Measurements from ENCODE around the gene LENG9. TPM values are rescaled to one million over a fixed set of nuclear protein-coding genes. Genes with fewer than 3 reads are reported as not detected.
"Not testable (repeated sequence)": the region's sequence is repeated elsewhere in the genome, so short reads cannot be mapped to it uniquely, and the experiment has no call there.

The LENG9 gene
- 1 to 10 TPM; 3.5 to 6.1 (median 4.3) TPM for total RNA-seq
- polyA plus RNA-seq: under 1 TPM; 0.09 to 0.16 TPM
- total RNA-seq: 9.3 reads per million, percentile 34 among the genes with 10 or more reads in this experiment

DNA sequence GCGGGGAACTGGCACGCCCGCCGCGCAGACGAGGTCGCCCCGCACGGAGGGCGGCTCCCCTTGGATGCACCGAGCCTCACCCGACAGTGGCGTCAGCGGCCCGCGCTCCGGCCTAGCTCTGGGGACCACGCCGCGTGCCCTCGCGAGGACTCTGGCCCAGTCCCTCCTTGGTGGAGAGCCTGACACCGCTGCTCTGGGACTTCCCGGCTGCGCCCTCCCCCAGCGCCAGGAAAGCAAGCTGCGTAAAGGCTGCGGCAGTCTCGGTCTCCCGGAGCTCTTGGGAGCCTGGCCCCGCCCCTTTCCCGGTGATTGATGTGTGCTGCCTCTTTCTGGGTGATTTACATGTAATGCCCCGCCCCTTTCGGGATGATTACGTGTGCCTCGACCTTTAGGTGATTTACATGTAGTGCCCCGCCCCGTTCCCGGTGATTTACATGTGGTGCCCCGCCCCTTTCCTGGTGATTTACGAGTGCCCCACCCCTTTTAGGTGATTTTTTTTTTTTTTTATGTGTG, at the start of gene LENG9:
TSS of gene LENG9 (minus strand) at position 248 of the 513 bp plus-strand sequence. CDS start 252 bp downstream, outside the sequence.
- DNase-seq (peak; percentile 73 to 97 (median 87)), ATAC-seq (peak; percentile 81)
- Mint-ChIP-seq H3K36me3 (peaks cover 6 to 20% (median 10%) of the 10 kb centered on the region in 5 donors), H3K4me1 (peaks cover 16 to 35% (median 33%) of the 10 kb centered on the region in 7 donors), H3K4me3 (peak within 1 kb of the TSS; percentile 84 to 95 (median 92)), H3K27me3 (peaks cover 5 to 23% (median 7%) of the 10 kb centered on the region in 5 donors), H3K9me3 (peaks cover 0 to 5% (median 0%) of the 10 kb centered on the region in 11 donors), H3K27ac (peak within 1 kb of the TSS; percentile 86 to 98 (median 93))
- peak within 1 kb of the TSS; percentile 88 for H3K4me3 ChIP-seq (ENCODE audit: low read length)
- intact Hi-C loops (cut with micrococcal nuclease): loop anchor here (1.0 to 10.0 kb wide), 13 partner anchors 14 to 1677 kb away; partner anchors contain the start of genes CNOT3 (in 2 of the 2), LENG8 (in 2 of the 2), LENG1 (in 1 of the 2) and PRPF31 (in 1 of the 2)
- peaks cover 17 to 23% of the 10 kb centered on the region in 2 donors for H3K4me1 ChIP-seq (ENCODE audit: control insufficient read depth in 2 of 2, insufficient read depth in 2 of 2, low read length in 2 of 2)
- H3K27ac ChIP-seq (ENCODE audit: low read depth, low read length): peak within 1 kb of the TSS; percentile 71
- H3K36me3 ChIP-seq (ENCODE audit: control insufficient read depth in 2 of 3, insufficient read depth in 3 of 3, low read length in 3 of 3): peaks cover 7 to 36% (median 13%) of the 10 kb centered on the region in 3 experiments
- ChIA-PET CTCF (interaction anchor here (0.9 kb wide), 1 partner anchor 15 kb away, joined by 3 read pairs; no protein-coding TSS in a partner anchor), POLR2A (interaction anchor here (0.5 to 5.2 kb wide), 4 partner anchors 9 to 102 kb away, joined by 3 to 67 read pairs (median 6); partner anchors contain the start of gene LENG8)
- H3K27me3 ChIP-seq (ENCODE audit: control insufficient read depth in 2 of 2, insufficient read depth in 2 of 2, low read length in 2 of 2): peaks cover 0 to 3% of the 10 kb centered on the region in 2 donors
- no peaks in the 10 kb centered on the region for H3K9me3 ChIP-seq (ENCODE audit: control insufficient read depth in 2 of 3, low read length in 3 of 3)

- peak; percentile 77 for ATAC-seq
These were observed 45.8 kb upstream of the LENG9 start for GRCh38 chr19:54509200-54509940.

DNA sequence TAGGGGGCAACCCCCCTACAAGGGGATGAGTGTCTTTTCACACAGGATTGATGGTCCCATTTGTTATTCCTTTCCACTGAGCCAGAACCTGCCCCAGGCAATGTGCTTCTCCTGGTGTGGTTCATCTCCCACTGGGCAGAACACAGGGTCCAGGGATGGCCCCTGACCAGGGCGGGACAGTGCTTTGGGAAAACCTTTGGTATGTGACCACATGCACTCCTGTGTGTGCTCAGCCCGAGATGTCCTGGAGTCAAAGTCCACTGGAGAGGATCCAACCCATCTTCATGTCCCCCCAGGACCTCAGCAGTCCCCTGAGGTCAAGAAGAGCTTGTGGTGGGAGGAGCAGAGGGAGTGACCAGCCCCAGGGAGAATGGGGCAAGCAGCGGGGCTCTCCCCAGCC, 44.9 kb upstream of the LENG9 start:
- H3K27me3 ChIP-seq (ENCODE audit: control insufficient read depth in 2 of 2, insufficient read depth in 2 of 2, low read length in 2 of 2); H3K9me3 Mint-ChIP-seq; ATAC-seq; H3K36me3 Mint-ChIP-seq; H3K36me3 ChIP-seq (ENCODE audit: control insufficient read depth in 2 of 3, insufficient read depth in 3 of 3, low read length in 3 of 3); H3K4me3 ChIP-seq (ENCODE audit: low read length); POLR2A ChIA-PET; H3K27ac ChIP-seq (ENCODE audit: low read depth, low read length); H3K27ac Mint-ChIP-seq; DNase-seq; H3K9me3 ChIP-seq (ENCODE audit: control insufficient read depth in 2 of 3, low read length in 3 of 3); H3K4me3 Mint-ChIP-seq: not testable (repeated sequence)
- CTCF ChIA-PET: interaction anchor here (0.9 kb wide), 1 partner anchor 23 kb away, joined by 3 read pairs; no protein-coding TSS in a partner anchor
- peaks cover 0 to 27% (median 4%) of the 10 kb centered on the region in 7 donors for H3K4me1 Mint-ChIP-seq
- peaks cover 0 to 15% of the 10 kb centered on the region in 2 donors for H3K4me1 ChIP-seq (ENCODE audit: control insufficient read depth in 2 of 2, insufficient read depth in 2 of 2, low read length in 2 of 2)
- intact Hi-C loops (cut with micrococcal nuclease): loop anchor here (5.0 kb wide), 1 partner anchor 146 kb away; the partner anchor contains the start of gene LAIR1 (in 2 of the 2)
- peaks cover 7 to 22% (median 18%) of the 10 kb centered on the region in 5 donors for H3K27me3 Mint-ChIP-seq

More at GRCh38 chr19:54509200-54509940, 45.8 kb upstream of the LENG9 start:
- H3K36me3 Mint-ChIP-seq; POLR2A ChIA-PET; H3K4me3 ChIP-seq (ENCODE audit: low read length); H3K27ac Mint-ChIP-seq; H3K36me3 ChIP-seq (ENCODE audit: control insufficient read depth in 2 of 3, insufficient read depth in 3 of 3, low read length in 3 of 3); H3K27me3 ChIP-seq (ENCODE audit: control insufficient read depth in 2 of 2, insufficient read depth in 2 of 2, low read length in 2 of 2); DNase-seq; H3K27ac ChIP-seq (ENCODE audit: low read depth, low read length); H3K9me3 Mint-ChIP-seq; H3K9me3 ChIP-seq (ENCODE audit: control insufficient read depth in 2 of 3, low read length in 3 of 3); H3K4me3 Mint-ChIP-seq: not testable (repeated sequence)
- peaks cover 0 to 15% of the 10 kb centered on the region in 2 donors for H3K4me1 ChIP-seq (ENCODE audit: control insufficient read depth in 2 of 2, insufficient read depth in 2 of 2, low read length in 2 of 2)
- Mint-ChIP-seq H3K4me1 (peaks cover 0 to 27% (median 4%) of the 10 kb centered on the region in 7 donors), H3K27me3 (peaks cover 7 to 22% (median 21%) of the 10 kb centered on the region in 5 donors)
- CTCF ChIA-PET: interaction anchor here (0.6 kb wide), 1 partner anchor 28 kb away, joined by 4 read pairs; no protein-coding TSS in a partner anchor
- intact Hi-C loops (cut with micrococcal nuclease): loop anchor here (5.0 kb wide), 1 partner anchor 147 kb away; the partner anchor contains the start of gene LAIR1 (in 2 of the 2)

DNA sequence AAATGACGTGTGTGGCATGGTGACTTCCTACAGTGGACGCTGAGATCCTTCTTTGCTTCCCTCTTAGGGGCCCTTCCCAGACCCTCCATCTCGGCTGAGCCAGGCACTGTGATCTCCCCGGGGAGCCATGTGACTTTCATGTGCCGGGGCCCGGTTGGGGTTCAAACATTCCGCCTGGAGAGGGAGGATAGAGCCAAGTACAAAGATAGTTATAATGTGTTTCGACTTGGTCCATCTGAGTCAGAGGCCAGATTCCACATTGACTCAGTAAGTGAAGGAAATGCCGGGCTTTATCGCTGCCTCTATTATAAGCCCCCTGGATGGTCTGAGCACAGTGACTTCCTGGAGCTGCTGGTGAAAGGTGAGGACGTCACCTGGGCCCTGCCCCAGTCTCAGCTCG, 44.2 kb upstream of the LENG9 start:
- Histone ChIP-seq H3K4me1 (ENCODE audit: control insufficient read depth in 2 of 2, insufficient read depth in 2 of 2, low read length in 2 of 2) (peaks cover 0 to 15% of the 10 kb centered on the region in 2 donors), H3K36me3 (ENCODE audit: control insufficient read depth in 2 of 3, insufficient read depth in 3 of 3, low read length in 3 of 3) (no peaks in the 10 kb centered on the region), H3K4me3 (ENCODE audit: low read length) (no peak overlapping the region), H3K27ac (ENCODE audit: low read depth, low read length) (no peak overlapping the region), H3K27me3 (ENCODE audit: control insufficient read depth in 2 of 2, insufficient read depth in 2 of 2, low read length in 2 of 2) (no peaks in the 10 kb centered on the region), H3K9me3 (ENCODE audit: control insufficient read depth in 2 of 3, low read length in 3 of 3) (no peaks in the 10 kb centered on the region)
- Mint-ChIP-seq H3K9me3 (peaks cover 0 to 2% (median 0%) of the 10 kb centered on the region in 11 donors), H3K36me3 (peaks cover 0 to 4% (median 0%) of the 10 kb centered on the region in 5 donors), H3K4me1 (peaks cover 0 to 27% (median 4%) of the 10 kb centered on the region in 7 donors), H3K27me3 (peaks cover 7 to 16% (median 11%) of the 10 kb centered on the region in 5 donors), H3K4me3 (no peak overlapping the region), H3K27ac (peak overlapping the region in 3 of 9 donors; percentile 5 to 54 (median 30))
- intact Hi-C loops (cut with micrococcal nuclease): loop anchor here (5.0 kb wide), 1 partner anchor 146 kb away; the partner anchor contains the start of gene LAIR1 (in 2 of the 2)
- CTCF ChIA-PET: interaction anchor here (0.6 to 0.9 kb wide), 2 partner anchors 22 to 27 kb away, joined by 3 to 4 read pairs; no protein-coding TSS in a partner anchor
- no peak for DNase-seq
- ATAC-seq: no peak
- POLR2A ChIA-PET: no interaction called here

DNA sequence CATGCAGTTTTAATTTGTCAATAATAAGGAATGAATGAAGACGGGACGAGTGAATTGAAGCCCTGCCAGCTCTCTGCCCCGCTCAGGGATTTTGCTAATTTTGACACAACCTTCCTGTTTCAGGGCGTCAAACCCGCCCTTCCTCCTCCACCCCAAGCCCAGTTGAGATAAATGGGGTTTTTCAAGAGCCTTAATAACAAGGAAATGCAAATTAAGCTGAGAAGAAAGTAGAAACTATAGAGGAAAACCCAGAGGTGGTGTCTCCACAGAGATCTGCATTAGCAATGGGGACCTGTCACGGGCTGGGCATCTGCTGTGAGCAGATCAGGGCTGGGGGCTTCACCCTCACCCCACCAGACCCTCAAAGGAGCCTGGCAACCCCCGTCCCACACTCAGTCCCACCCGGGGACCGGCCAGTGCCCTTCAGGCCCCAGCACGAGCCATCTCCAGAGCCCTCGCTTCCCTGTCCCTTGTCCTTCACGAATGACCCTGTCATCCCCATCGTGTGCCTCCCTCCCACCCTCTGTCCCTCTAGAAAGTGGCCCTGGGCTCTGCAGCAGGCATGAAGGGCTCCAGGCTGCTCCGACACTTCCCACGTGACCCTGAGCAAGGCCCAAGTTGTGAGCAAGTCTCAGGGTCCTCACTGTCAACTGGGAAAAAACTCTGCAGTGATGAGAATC, 43.6 kb upstream of the LENG9 start:
- POLR2A ChIA-PET, CTCF ChIA-PET: not testable (repeated sequence)

More for the DNA sequence above, 43.6 kb upstream of the LENG9 start:
- not testable (repeated sequence) for H3K9me3 Mint-ChIP-seq; H3K36me3 Mint-ChIP-seq; H3K27ac ChIP-seq (ENCODE audit: low read depth, low read length); H3K36me3 ChIP-seq (ENCODE audit: control insufficient read depth in 2 of 3, insufficient read depth in 3 of 3, low read length in 3 of 3); H3K27me3 ChIP-seq (ENCODE audit: control insufficient read depth in 2 of 2, insufficient read depth in 2 of 2, low read length in 2 of 2); DNase-seq; H3K4me3 ChIP-seq (ENCODE audit: low read length); H3K27ac Mint-ChIP-seq; H3K9me3 ChIP-seq (ENCODE audit: control insufficient read depth in 2 of 3, low read length in 3 of 3)
- ATAC-seq: peak; percentile 49
- H3K27me3 Mint-ChIP-seq: peaks cover 7 to 21% (median 10%) of the 10 kb centered on the region in 5 donors
- peak overlapping the region in 2 of 10 donors; percentile 12 to 51 for H3K4me3 Mint-ChIP-seq
- H3K4me1 ChIP-seq (ENCODE audit: control insufficient read depth in 2 of 2, insufficient read depth in 2 of 2, low read length in 2 of 2): peaks cover 0 to 15% of the 10 kb centered on the region in 2 donors
- peaks cover 0 to 33% (median 8%) of the 10 kb centered on the region in 7 donors for H3K4me1 Mint-ChIP-seq
- intact Hi-C loops (cut with micrococcal nuclease): loop anchor here (5.0 kb wide), 1 partner anchor 145 kb away; the partner anchor contains the start of gene LAIR1 (in 2 of the 2)
